Measurements from ENCODE around the gene EMP3.

GRCh38 chr19:48301886-48302599 is 23.3 kb upstream of the EMP3 start:
- TF ChIP-seq CTCF (IDR thresholded peaks at IDR 0.05) (no peak), POLR2A (IDR thresholded peaks at IDR 0.05) (no peak), EP300 (IDR thresholded peaks at IDR 0.05) (no peak)
